PC-3 (cell line): Measurements from ENCODE around the gene NEK8. TPM values are rescaled to one million over a fixed set of nuclear protein-coding genes. Genes with fewer than 3 reads are reported as not detected.

ENCODE experiments used
- ATAC-seq: fragments of 200-7000 bp; cut with Tn5 transposase; 2 replicates; pipeline ENCODE4 v1.9.1; 2020; ENCODE audit warnings: mild to moderate bottlenecking, moderate library complexity
- BruUV-seq: library from RNA; stranded (reverse); fragments of 400-500 nt; replicated peaks from 2 replicates; lab custom pipeline; 2021; lab: Mats Ljungman, UMichigan
- CTCF ChIA-PET: fragments of 300-600 bp; sonication (Branson Sonifier 250); formaldehyde crosslinking; loops from one replicate; lab custom pipeline; 2022; ENCODE audit warnings: antibody characterized with exemption; lab: Charles Lee
- POLR2A ChIA-PET: fragments of 300-600 bp; sonication (Branson Sonifier 250); formaldehyde crosslinking; loops from one replicate; lab custom pipeline; 2022; ENCODE audit warnings: antibody characterized with exemption; ENCODE audit not compliant: unreplicated experiment; lab: Charles Lee
- DNase-seq: peaks from one replicate; pipeline ENCODE4 v3.0.0-alpha.2; 2015
- H2AFZ ChIP-seq: fragments of 300-600 bp; sonication (generic); 2 replicates; pipeline ENCODE4 v1.6.0; 2016; ENCODE audit warnings: antibody characterized with exemption, low read length
- H3F3A ChIP-seq: fragments of 300-600 bp; sonication (generic); one replicate; pipeline ENCODE4 v1.6.0; 2017; ENCODE audit warnings: antibody characterized with exemption, low read length, control low read depth, mild to moderate bottlenecking; ENCODE audit not compliant: unreplicated experiment
- H3K27ac ChIP-seq: fragments of 300-600 bp; sonication (generic); 2 replicates; pipeline ENCODE4 v1.5.1; 2016; ENCODE audit warnings: mild to moderate bottlenecking, low read length
- H3K27me3 ChIP-seq: fragments of 300-600 bp; sonication (generic); 2 replicates; pipeline ENCODE4 v1.6.1; 2016; ENCODE audit warnings: low read length, mixed read lengths
- H3K36me3 ChIP-seq: fragments of 300-600 bp; sonication (generic); 2 replicates; pipeline ENCODE4 v1.6.1; 2016; ENCODE audit warnings: low read depth, mixed run types, low read length, mixed read lengths
- H3K4me1 ChIP-seq: fragments of 300-600 bp; sonication (generic); 2 replicates; pipeline ENCODE4 v1.5.1; 2016; ENCODE audit warnings: low read length; ENCODE audit not compliant: insufficient read depth
- H3K4me2 ChIP-seq: fragments of 300-600 bp; sonication (generic); 2 replicates; pipeline ENCODE4 v1.6.0; 2016; ENCODE audit warnings: low read length
- H3K4me3 ChIP-seq: fragments of 300-600 bp; sonication (generic); 2 replicates; pipeline ENCODE4 v1.5.1; 2016; ENCODE audit warnings: mild to moderate bottlenecking, low read length, mixed read lengths
- H3K79me2 ChIP-seq: fragments of 300-600 bp; sonication (generic); 2 replicates; pipeline ENCODE4 v1.6.1; 2017; ENCODE audit warnings: low read length, mixed read lengths
- H3K9ac ChIP-seq: fragments of 300-600 bp; sonication (generic); 2 replicates; pipeline ENCODE4 v1.6.0; 2016; ENCODE audit warnings: mild to moderate bottlenecking, low read length
- H3K9me2 ChIP-seq: fragments of 300-600 bp; sonication (generic); replicated peaks from 2 replicates; pipeline ENCODE4 v1.6.1; 2016; ENCODE audit warnings: mixed run types, low read length, mixed read lengths
- H3K9me3 ChIP-seq: fragments of 300-600 bp; sonication (generic); 2 replicates; pipeline ENCODE4 v1.6.1; 2016; ENCODE audit warnings: low read length, mixed read lengths
- H4K20me1 ChIP-seq: fragments of 300-600 bp; sonication (generic); 2 replicates; pipeline ENCODE4 v1.6.1; 2016; ENCODE audit warnings: low read length, mixed read lengths
- CTCF ChIP-seq: fragments of 300-600 bp; sonication (generic); conservative IDR thresholded peaks from 2 replicates; pipeline ENCODE4 v1.5.1; 2017; ENCODE audit warnings: antibody characterized with exemption, low read depth, mild to moderate bottlenecking, low read length
- EZH2 ChIP-seq: fragments of 300-600 bp; sonication (generic); IDR thresholded peaks from one replicate; pipeline ENCODE4 v1.6.1; 2017; ENCODE audit warnings: antibody characterized with exemption, mild to moderate bottlenecking, low read length; ENCODE audit not compliant: unreplicated experiment
- EZH2phosphoT487 ChIP-seq: fragments of 300-600 bp; sonication (generic); IDR thresholded peaks from 2 replicates; pipeline ENCODE4 v1.6.1; 2018; ENCODE audit warnings: mild to moderate bottlenecking, antibody characterized with exemption, low read length, borderline replicate concordance
- intact Hi-C: fragments of 100-400 bp; cut with micrococcal nuclease; formaldehyde crosslinking; loops from 2 replicates; pipeline ENCODE4 v1.9.0; 2023
- total RNA-seq: library from RNA; depleted of rRNA; stranded (reverse); fragments of >200 nt; gene quantifications from 2 replicates; pipeline ENCODE4 v1.2.3, GENCODE V29; 2014

The NEK8 gene
- total RNA-seq, 1 experiment from 2014 or later, result 2.4 TPM

- H3K27ac ChIP-seq, result no peak overlapping the region
- peaks cover 24% of the 10 kb centered on the region for H3K79me2 ChIP-seq
- peaks cover 10% of the 10 kb centered on the region for H3K4me1 ChIP-seq
- ChIA-PET POLR2A (no interaction called here), CTCF (no interaction called here)
- H3K4me2 ChIP-seq, result no peak overlapping the region
- DNase-seq (no peak), ATAC-seq (no peak)
- H3K9me2 ChIP-seq, result no peaks in the 10 kb centered on the region
- BruUV-seq, result no TSS peak
- H3K27me3 ChIP-seq, result no peaks in the 10 kb centered on the region
- H3K4me3 ChIP-seq, result no peak overlapping the region
- no peaks in the 10 kb centered on the region for H3K9me3 ChIP-seq
- no peaks in the 10 kb centered on the region; the same call in 1 of the 2 replicates for H4K20me1 ChIP-seq
- H2AFZ ChIP-seq, result no peak overlapping the region
- intact Hi-C loops, result loop anchor here (10.0 kb wide), 1 partner anchor 68 kb away; the partner anchor contains the start of gene BLTP2
- peaks cover 10% of the 10 kb centered on the region; the same call in 1 of the 2 replicates for H3K36me3 ChIP-seq
- no peak for TF ChIP-seq EZH2
- no peak for TF ChIP-seq EZH2phosphoT487
- TF ChIP-seq CTCF, result no peak
- no peak overlapping the region for H3K9ac ChIP-seq
- H3F3A ChIP-seq, result no peaks in the 10 kb centered on the region
These were observed 15.7 kb upstream of the NEK8 start for GRCh38 chr17:28712705-28713415.

GRCh38 chr17:28714281-28714680 lies 14.3 kb upstream of the NEK8 start:
- H3F3A ChIP-seq, result no peaks in the 10 kb centered on the region
- no peak overlapping the region for H3K4me3 ChIP-seq
- no peaks in the 10 kb centered on the region; the same call in 1 of the 2 replicates for H4K20me1 ChIP-seq
- no peaks in the 10 kb centered on the region for H3K9me3 ChIP-seq
- TF ChIP-seq CTCF (0 out of 2 replicates have a peak, but pooled peaks have one; percentile 15), EZH2 (no peak)
- peaks cover 20% of the 10 kb centered on the region for H3K4me1 ChIP-seq
- POLR2A ChIA-PET, result no interaction called here
- no peak for DNase-seq
- CTCF ChIA-PET, result no interaction called here
- intact Hi-C loops, result loop anchor here (10.0 kb wide), 1 partner anchor 69 kb away; the partner anchor contains the start of gene BLTP2
- H3K36me3 ChIP-seq, result peaks cover 10% of the 10 kb centered on the region; the same call in 1 of the 2 replicates
- H2AFZ ChIP-seq, result no peak overlapping the region
- no peak overlapping the region for H3K27ac ChIP-seq
- H3K79me2 ChIP-seq, result peaks cover 24% of the 10 kb centered on the region
- no peaks in the 10 kb centered on the region for H3K27me3 ChIP-seq
- H3K9me2 ChIP-seq, result no peaks in the 10 kb centered on the region
- H3K9ac ChIP-seq, result no peak overlapping the region
- BruUV-seq, result no TSS peak
- no peak overlapping the region for H3K4me2 ChIP-seq
- ATAC-seq, result no peak

GRCh38 chr17:28715217-28715616 lies 13.4 kb upstream of the NEK8 start:
- no TSS peak for BruUV-seq
- Histone ChIP-seq H3K4me3 (no peak overlapping the region), H3K36me3 (peaks cover 10% of the 10 kb centered on the region; the same call in 1 of the 2 replicates), H3K27me3 (no peaks in the 10 kb centered on the region), H4K20me1 (no peaks in the 10 kb centered on the region; the same call in 1 of the 2 replicates), H3K27ac (no peak overlapping the region), H3K79me2 (peaks cover 29% of the 10 kb centered on the region), H3K4me1 (peaks cover 20% of the 10 kb centered on the region), H3K9me2 (no peaks in the 10 kb centered on the region), H3K4me2 (peak overlapping the region; percentile 96; the same call in 1 of the 2 replicates), H3K9me3 (no peaks in the 10 kb centered on the region), H3K9ac (no peak overlapping the region), H2AFZ (no peak overlapping the region), H3F3A (no peaks in the 10 kb centered on the region)
- no peak for ATAC-seq
- POLR2A ChIA-PET, result no interaction called here
- CTCF ChIA-PET, result no interaction called here
- no peak for TF ChIP-seq CTCF
- no peak for TF ChIP-seq EZH2phosphoT487
- no peak for TF ChIP-seq EZH2
- intact Hi-C loops, result loop anchor here (10.0 kb wide), 1 partner anchor 70 kb away; the partner anchor contains the start of gene BLTP2
- no peak for DNase-seq
